Measurements from ENCODE around the gene NPAS4.
"Not testable (repeated sequence)": the region's sequence is repeated elsewhere in the genome, so short reads cannot be mapped to it uniquely, and the experiment has no call there.

NPAS4 gene

DNA sequence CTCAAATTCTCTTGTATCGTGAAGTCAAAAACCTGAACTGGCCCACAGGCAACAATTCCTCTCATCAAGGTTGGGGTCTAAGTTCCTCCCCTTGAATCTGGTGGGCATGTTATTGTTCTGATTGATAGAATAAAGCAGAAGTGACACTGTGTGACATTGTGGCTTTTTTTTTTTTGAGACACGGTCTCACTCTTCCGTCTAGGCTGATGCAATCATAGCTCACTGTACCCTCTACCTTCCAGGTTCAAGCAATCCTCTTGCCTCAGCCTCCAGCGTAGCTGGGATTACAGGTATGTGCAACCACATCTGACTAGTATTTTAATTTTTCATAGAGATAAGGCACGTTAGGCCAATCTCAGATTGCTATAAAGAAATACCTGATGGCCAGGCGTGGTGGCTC is 37.0 kb downstream of the NPAS4 start:
- in situ Hi-C loops (cut with HindIII; ENCODE audit: low sequenced_read_pairs): no loop called here

DNA sequence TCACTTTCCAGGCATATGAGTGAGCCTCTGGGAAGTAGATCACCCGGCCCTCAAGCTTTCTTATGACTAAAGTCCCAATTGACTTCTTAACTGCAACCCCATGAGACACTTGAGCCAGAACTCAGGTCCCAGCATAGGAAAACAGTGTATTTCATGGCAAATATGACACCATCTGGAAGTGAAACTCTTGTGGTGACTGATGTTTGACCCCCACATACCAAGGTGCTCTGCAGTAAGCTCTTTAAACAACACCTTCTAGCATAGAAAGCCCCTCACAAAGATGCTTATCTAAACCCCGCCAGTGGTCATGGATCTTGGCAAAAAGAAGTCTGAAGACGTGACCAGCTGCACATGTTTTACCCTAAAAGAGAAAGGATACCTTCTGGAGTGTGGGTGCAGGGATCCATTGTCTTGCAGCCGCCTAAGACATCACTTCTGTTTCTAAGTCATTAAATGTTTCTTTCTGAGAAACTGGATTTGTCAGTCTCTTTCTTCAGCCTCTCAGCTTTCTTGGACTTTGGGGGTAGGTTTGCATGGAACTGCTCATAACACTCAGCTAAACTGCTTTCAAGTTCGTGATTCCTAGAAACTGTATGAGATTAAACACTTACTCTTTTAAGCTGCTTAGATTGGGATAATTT is 38.4 kb downstream of the NPAS4 start:
- no peak overlapping the region for H3K4me3 ChIP-seq (ENCODE audit: low read depth, low read length)
- in situ Hi-C loops (cut with HindIII; ENCODE audit: low sequenced_read_pairs): no loop called here
- TF ChIP-seq, protein P1, sequence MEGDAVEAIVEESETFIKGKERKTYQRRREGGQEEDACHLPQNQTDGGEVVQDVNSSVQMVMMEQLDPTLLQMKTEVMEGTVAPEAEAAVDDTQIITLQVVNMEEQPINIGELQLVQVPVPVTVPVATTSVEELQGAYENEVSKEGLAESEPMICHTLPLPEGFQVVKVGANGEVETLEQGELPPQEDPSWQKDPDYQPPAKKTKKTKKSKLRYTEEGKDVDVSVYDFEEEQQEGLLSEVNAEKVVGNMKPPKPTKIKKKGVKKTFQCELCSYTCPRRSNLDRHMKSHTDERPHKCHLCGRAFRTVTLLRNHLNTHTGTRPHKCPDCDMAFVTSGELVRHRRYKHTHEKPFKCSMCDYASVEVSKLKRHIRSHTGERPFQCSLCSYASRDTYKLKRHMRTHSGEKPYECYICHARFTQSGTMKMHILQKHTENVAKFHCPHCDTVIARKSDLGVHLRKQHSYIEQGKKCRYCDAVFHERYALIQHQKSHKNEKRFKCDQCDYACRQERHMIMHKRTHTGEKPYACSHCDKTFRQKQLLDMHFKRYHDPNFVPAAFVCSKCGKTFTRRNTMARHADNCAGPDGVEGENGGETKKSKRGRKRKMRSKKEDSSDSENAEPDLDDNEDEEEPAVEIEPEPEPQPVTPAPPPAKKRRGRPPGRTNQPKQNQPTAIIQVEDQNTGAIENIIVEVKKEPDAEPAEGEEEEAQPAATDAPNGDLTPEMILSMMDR (IDR thresholded peaks at IDR 0.05; ENCODE audit: low read depth, low read length, missing control alignments): no peak
- DNase-seq (ENCODE audit: low read depth): no peak

More for the DNA sequence above, 37.0 kb downstream of the NPAS4 start:
- H3K4me3 ChIP-seq (ENCODE audit: low read depth, low read length): no peak overlapping the region
- no peak for DNase-seq (ENCODE audit: low read depth)
- TF ChIP-seq, protein P1 (IDR thresholded peaks at IDR 0.05; ENCODE audit: low read depth, low read length, missing control alignments): no peak

DNA sequence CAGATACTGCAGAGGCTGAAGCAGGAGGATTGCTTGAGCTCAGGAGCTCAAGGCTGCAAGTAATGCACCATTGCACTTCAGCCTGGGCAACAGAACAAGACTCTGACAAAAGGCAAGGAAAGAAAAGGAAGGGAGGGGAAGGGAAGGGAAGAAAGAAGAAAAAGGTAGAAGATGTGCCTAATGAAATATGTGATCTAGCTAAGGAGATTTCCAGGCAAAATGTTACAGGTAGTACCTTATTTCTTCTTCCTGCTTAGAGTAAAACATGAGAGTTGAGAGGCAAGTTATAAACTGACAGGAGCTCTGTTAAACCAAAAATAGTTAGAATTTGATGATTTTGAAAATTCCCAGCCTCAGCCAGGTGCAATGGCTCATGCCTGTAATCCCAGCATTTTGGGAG is 41.2 kb downstream of the NPAS4 start:
- in situ Hi-C loops (cut with HindIII; ENCODE audit: low sequenced_read_pairs): no loop called here
- DNase-seq (ENCODE audit: low read depth): no peak
- TF ChIP-seq, protein P1 (IDR thresholded peaks at IDR 0.05; ENCODE audit: low read depth, low read length, missing control alignments): no peak
- no peak overlapping the region for H3K4me3 ChIP-seq (ENCODE audit: low read depth, low read length)

DNA sequence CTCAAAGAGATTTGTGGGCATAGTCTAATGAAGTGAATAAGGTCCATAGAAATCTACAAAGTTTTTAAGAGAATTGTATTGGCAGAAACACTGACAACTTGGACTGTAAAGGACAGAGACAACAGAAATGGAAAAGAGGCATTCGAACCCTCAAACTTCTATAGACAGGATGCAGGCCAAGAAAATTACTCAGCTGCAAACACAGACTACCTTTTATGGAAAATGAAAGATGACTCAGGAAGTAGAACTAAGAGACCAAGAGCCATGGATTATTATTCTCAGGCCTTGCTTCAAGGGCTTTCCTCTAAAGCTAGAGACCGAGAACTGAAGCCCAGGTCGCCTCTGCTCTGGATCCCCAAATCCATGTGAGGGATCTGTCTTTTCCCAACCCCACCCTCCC is 42.1 kb downstream of the NPAS4 start:
- no peak for DNase-seq (ENCODE audit: low read depth)
- no peak overlapping the region for H3K4me3 ChIP-seq (ENCODE audit: low read depth, low read length)
- TF ChIP-seq, protein P1 (IDR thresholded peaks at IDR 0.05; ENCODE audit: low read depth, low read length, missing control alignments): no peak
- in situ Hi-C loops (cut with HindIII; ENCODE audit: low sequenced_read_pairs): no loop called here

DNA sequence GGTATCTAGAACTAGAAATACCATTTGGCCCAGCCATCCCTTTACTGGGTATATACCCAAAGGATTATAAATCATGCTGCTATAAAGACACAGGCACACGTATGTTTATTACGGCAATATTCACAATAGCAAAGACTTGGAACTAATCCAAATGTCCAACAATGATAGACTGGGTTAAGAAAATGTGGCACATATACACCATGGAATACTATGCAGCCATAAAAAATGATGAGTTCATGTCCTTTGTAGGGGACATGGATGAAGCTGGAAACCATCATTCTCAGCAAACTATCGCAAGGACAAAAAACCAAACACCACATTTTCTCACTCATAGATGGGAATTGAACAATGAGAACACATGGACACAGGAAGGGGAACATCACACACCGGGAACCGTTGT is 43.3 kb downstream of the NPAS4 start:
- DNase-seq (ENCODE audit: low read depth); in situ Hi-C loops (cut with HindIII; ENCODE audit: low sequenced_read_pairs); H3K4me3 ChIP-seq (ENCODE audit: low read depth, low read length): not testable (repeated sequence)

DNA sequence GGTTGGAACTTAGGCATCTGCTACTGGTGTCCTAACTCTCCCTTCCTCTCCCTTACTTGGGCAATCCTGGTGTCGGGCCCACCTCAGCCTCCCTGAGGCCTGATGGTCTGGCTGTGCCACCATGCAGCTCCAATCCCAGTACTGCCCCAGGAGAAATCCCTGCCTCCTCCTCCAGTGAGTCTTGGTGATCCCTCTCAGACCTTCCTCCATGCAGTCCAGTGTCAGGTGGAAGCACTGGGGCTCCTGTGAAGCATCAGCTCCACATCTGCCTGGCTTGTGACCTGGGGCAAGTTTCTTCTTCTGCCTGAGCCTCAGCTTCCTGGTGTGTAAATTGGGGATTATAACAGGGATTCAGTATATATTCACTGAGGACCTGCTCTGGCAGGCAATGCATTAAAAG is 44.1 kb downstream of the NPAS4 start:
- TF ChIP-seq, protein P1 (IDR thresholded peaks at IDR 0.05; ENCODE audit: low read depth, low read length, missing control alignments): no peak
- DNase-seq (ENCODE audit: low read depth): no peak
- in situ Hi-C loops (cut with HindIII; ENCODE audit: low sequenced_read_pairs): no loop called here
- H3K4me3 ChIP-seq (ENCODE audit: low read depth, low read length): no peak overlapping the region

DNA sequence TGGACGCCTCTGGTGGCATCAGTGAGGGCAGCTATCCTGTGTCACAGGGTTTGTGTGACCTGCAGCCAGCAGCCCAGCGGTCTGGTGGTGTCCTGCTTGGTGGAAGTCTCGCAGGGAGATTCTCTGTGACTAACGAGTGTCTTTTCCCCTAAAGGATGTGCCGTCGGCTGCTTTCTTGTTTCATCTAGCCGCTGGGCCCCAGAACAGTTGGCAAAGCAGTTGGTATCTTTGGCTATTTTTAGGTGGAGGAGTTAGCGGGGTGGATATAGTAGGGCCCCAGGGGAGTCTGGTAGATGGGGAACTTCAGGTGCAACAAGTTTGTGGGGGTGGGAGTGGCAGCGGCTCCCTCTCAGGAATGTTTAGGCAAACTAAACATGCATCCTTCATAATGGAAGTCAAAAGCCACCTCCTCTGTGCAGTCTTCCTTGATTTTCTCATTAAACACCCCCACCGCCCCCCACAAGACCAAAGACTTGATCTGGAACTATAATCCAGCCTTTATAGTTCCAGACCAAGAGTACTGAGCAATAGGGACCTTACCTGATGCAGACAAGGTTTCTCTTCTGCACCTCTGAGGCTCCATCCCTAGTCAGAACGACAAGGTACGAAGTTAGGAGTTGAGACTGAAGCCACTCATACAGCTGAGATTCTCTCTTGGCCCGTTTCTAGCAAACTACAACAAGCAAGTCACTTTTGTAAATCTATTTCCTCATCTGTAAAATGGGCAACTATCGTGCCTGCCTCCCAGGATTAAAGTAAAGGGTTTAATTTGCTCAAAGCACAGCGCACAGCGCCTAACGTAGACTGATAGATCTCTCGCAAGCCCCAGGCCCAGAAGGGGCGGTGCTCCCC is 44.8 kb downstream of the NPAS4 start:
- DNase-seq (ENCODE audit: low read depth): no peak

More for the DNA sequence above, 44.8 kb downstream of the NPAS4 start:
- peak overlapping the region; percentile 58 for H3K4me3 ChIP-seq (ENCODE audit: low read depth, low read length)
- in situ Hi-C loops (cut with HindIII; ENCODE audit: low sequenced_read_pairs): no loop called here
- TF ChIP-seq, protein P1 (IDR thresholded peaks at IDR 0.05; ENCODE audit: low read depth, low read length, missing control alignments): no peak
